GM23338 (cell line): Measurements from ENCODE around the gene VGLL2.
A peak's percentile ranks its signal among the peaks of the same experiment; 100 is the strongest.

Experiments
- EZH2 ChIP-seq: fragments of 200-600 bp; sonication (generic); IDR thresholded peaks from one replicate; pipeline ENCODE4 v1.8.0; 2017; ENCODE audit warnings: antibody characterized with exemption, mild to moderate bottlenecking, low read depth; ENCODE audit not compliant: unreplicated experiment
- TF ChIP-seq, protein P1 (sequence below), 2 experiments: fragments of 200-600 bp in 1 of 2; sonication (generic) in 1 of 2; conservative IDR thresholded peaks; 2 replicates each; pipeline versions ENCODE4 v1.5.1 to v1.6.1; 2016 to 2017; ENCODE audit warnings: antibody characterized with exemption in 2 of 2, low read depth in 2 of 2, mild to moderate bottlenecking in 2 of 2, moderate library complexity in 1 of 2

DNA sequence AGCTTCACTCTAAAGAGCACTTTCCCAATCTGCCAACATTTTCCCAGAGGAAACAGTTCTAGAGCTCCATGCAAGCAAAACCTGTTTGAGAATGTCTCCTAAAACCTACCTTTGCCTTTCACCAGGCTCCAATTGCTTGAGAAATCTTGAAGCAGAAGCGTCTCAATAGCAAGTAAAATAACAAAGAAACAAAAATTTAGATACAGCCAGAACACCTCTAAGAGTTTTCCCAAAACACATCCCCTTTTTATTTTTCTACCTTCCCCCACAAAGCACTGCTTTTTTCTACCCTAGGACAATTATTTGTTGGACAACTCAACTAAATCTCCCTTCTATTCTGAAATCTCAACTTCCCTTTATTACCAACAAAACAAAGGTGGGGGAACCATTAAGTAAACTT is 3.6 kb downstream of the VGLL2 start:
- TF ChIP-seq, protein P1, sequence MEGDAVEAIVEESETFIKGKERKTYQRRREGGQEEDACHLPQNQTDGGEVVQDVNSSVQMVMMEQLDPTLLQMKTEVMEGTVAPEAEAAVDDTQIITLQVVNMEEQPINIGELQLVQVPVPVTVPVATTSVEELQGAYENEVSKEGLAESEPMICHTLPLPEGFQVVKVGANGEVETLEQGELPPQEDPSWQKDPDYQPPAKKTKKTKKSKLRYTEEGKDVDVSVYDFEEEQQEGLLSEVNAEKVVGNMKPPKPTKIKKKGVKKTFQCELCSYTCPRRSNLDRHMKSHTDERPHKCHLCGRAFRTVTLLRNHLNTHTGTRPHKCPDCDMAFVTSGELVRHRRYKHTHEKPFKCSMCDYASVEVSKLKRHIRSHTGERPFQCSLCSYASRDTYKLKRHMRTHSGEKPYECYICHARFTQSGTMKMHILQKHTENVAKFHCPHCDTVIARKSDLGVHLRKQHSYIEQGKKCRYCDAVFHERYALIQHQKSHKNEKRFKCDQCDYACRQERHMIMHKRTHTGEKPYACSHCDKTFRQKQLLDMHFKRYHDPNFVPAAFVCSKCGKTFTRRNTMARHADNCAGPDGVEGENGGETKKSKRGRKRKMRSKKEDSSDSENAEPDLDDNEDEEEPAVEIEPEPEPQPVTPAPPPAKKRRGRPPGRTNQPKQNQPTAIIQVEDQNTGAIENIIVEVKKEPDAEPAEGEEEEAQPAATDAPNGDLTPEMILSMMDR (conservative IDR thresholded peaks at IDR 0.05; ENCODE audit: low read depth in 2 of 2), result no peak
- peak; percentile 57 for TF ChIP-seq EZH2
